ENCODE data around the gene SOX13.

DNA sequence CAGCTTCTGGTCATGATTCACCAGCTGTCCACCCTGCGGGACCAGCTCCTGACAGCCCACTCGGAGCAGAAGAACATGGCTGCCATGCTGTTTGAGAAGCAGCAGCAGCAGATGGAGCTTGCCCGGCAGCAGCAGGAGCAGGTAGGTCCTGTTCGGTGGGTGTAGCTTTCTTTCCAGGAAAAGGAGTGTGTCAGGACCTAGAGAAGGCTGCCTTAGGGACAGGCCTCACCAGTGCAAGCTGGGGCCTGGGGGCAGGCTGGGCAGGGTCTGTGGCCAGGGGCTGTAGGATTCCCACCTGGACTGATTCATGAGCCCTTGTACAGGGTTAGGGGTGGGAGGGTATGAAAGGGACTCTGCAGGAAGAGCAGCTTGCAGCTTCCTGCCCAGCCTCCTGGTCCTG lies 43.6 kb downstream of the SOX13 start:
- no peak for TF ChIP-seq EZH2 (IDR thresholded peaks at IDR 0.05)
- no peak for TF ChIP-seq POLR2AphosphoS5 (IDR thresholded peaks at IDR 0.05; ENCODE audit: borderline replicate concordance, low read depth, low read length)
- TF ChIP-seq FOXP2 (optimal IDR thresholded peaks at IDR 0.05; ENCODE audit: control extremely low read depth, extremely low read length, insufficient read depth) = no peak
